H9 (cell line): ENCODE data around the gene CUEDC1. TPM values are rescaled to one million over a fixed set of nuclear protein-coding genes. Genes with fewer than 3 reads are reported as not detected.

Experiments
- DNase-seq: peaks from one replicate; pipeline ENCODE4 v3.0.0-alpha.2; 2017
- H2AFZ ChIP-seq: one replicate; pipeline ENCODE4 v1.6.1; 2013; ENCODE audit warnings: mild to moderate bottlenecking, low read length, control low read depth, moderate library complexity
- H2AK5ac ChIP-seq: 2 replicates; pipeline ENCODE4 v1.6.1; 2013; ENCODE audit warnings: low read length, control low read depth, mixed read lengths; ENCODE audit not compliant: insufficient read length
- H2BK120ac ChIP-seq: one replicate; pipeline ENCODE4 v1.6.1; 2013; ENCODE audit warnings: low read depth, mild to moderate bottlenecking, low read length, control low read depth, inconsistent platforms; ENCODE audit not compliant: poor library complexity, severe bottlenecking
- H2BK12ac ChIP-seq: 2 replicates; pipeline ENCODE4 v1.6.1; 2013; ENCODE audit warnings: low read length, control low read depth, mixed read lengths, low read depth; ENCODE audit not compliant: insufficient read length
- H2BK15ac ChIP-seq: 2 replicates; pipeline ENCODE4 v1.6.1; 2013; ENCODE audit warnings: low read depth, low read length, control low read depth
- H2BK20ac ChIP-seq: one replicate; pipeline ENCODE4 v1.6.1; 2013; ENCODE audit warnings: low read depth, mild to moderate bottlenecking, low read length, control low read depth, inconsistent platforms; ENCODE audit not compliant: poor library complexity, severe bottlenecking
- H2BK5ac ChIP-seq: 2 replicates; pipeline ENCODE4 v1.6.1; 2013; ENCODE audit warnings: low read length, control low read depth, mixed read lengths; ENCODE audit not compliant: insufficient read length
- H3K14ac ChIP-seq: 2 replicates; pipeline ENCODE4 v1.6.1; 2013; ENCODE audit warnings: low read length, control low read depth; ENCODE audit not compliant: insufficient read depth
- H3K18ac ChIP-seq: 2 replicates; pipeline ENCODE4 v1.6.1; 2013; ENCODE audit warnings: low read depth, mild to moderate bottlenecking, mixed read lengths, low read length, control low read depth; ENCODE audit not compliant: insufficient read length
- H3K23ac ChIP-seq: 2 replicates; pipeline ENCODE4 v1.6.1; 2013; ENCODE audit warnings: low read length, control low read depth, mixed read lengths, low read depth; ENCODE audit not compliant: insufficient read length
- H3K23me2 ChIP-seq: 2 replicates; pipeline ENCODE4 v1.6.1; 2013; ENCODE audit warnings: low read depth, mild to moderate bottlenecking, mixed read lengths, low read length, control low read depth; ENCODE audit not compliant: insufficient read length, poor library complexity, severe bottlenecking
- H3K27ac ChIP-seq: 2 replicates; pipeline ENCODE4 v1.5.1; 2013; ENCODE audit warnings: low read length, control low read depth, mixed read lengths, low read depth; ENCODE audit not compliant: insufficient read length
- H3K27me3 ChIP-seq: 2 replicates; pipeline ENCODE4 v1.6.1; 2013; ENCODE audit warnings: low read length, control low read depth, inconsistent platforms; ENCODE audit not compliant: insufficient read depth
- H3K4ac ChIP-seq: 2 replicates; pipeline ENCODE4 v1.6.1; 2013; ENCODE audit warnings: low read depth, mild to moderate bottlenecking, control low read depth, inconsistent platforms, low read length, moderate library complexity
- H3K4me1 ChIP-seq: 2 replicates; pipeline ENCODE4 v1.6.1; 2013; ENCODE audit warnings: low read length, control low read depth, inconsistent platforms; ENCODE audit not compliant: insufficient read depth
- H3K4me2 ChIP-seq: 2 replicates; pipeline ENCODE4 v1.6.1; 2013; ENCODE audit warnings: low read length, control low read depth, mixed read lengths; ENCODE audit not compliant: insufficient read length, insufficient read depth
- H3K56ac ChIP-seq: 2 replicates; pipeline ENCODE4 v1.6.1; 2013; ENCODE audit warnings: low read depth, mild to moderate bottlenecking, mixed read lengths, low read length, control low read depth; ENCODE audit not compliant: insufficient read length
- H3K79me1 ChIP-seq: 2 replicates; pipeline ENCODE4 v1.6.1; 2013; ENCODE audit warnings: low read depth, mild to moderate bottlenecking, moderate library complexity, low read length, control low read depth, inconsistent platforms; ENCODE audit not compliant: insufficient read depth, poor library complexity, severe bottlenecking
- H3K79me2 ChIP-seq: 2 replicates; pipeline ENCODE4 v1.6.1; 2013; ENCODE audit warnings: low read length, control low read depth, inconsistent platforms; ENCODE audit not compliant: insufficient read depth
- H3K9ac ChIP-seq: 2 replicates; pipeline ENCODE4 v1.6.1; 2013; ENCODE audit warnings: low read length, control low read depth, mixed read lengths; ENCODE audit not compliant: insufficient read length; ENCODE audit errors: extremely low read depth
- H3K9me3 ChIP-seq: one replicate; pipeline ENCODE4 v1.6.1; 2013; ENCODE audit warnings: low read depth, low read length, inconsistent platforms; ENCODE audit not compliant: control insufficient read depth
- H3T11ph ChIP-seq: one replicate; pipeline ENCODE4 v1.6.1; 2013; ENCODE audit warnings: mild to moderate bottlenecking, low read length, control low read depth, inconsistent platforms
- H4K20me1 ChIP-seq: one replicate; pipeline ENCODE4 v1.6.1; 2013; ENCODE audit not compliant: control insufficient read depth, insufficient read length, insufficient read depth
- H4K5ac ChIP-seq: 2 replicates; pipeline ENCODE4 v1.6.1; 2013; ENCODE audit warnings: low read depth, mild to moderate bottlenecking, mixed read lengths, low read length, control low read depth; ENCODE audit not compliant: insufficient read length
- H4K8ac ChIP-seq: replicated peaks from 2 replicates; pipeline ENCODE4 v1.6.1; 2013; ENCODE audit warnings: low read length, control low read depth, mixed read lengths, low read depth; ENCODE audit not compliant: insufficient read length
- H4K91ac ChIP-seq: 2 replicates; pipeline ENCODE4 v1.6.1; 2013; ENCODE audit warnings: low read depth, mild to moderate bottlenecking, moderate library complexity, mixed read lengths, low read length, control low read depth; ENCODE audit not compliant: insufficient read length
- H3K27ac Mint-ChIP-seq, 3 experiments: 2 replicates in 2 of 3; 3 replicates in 1 of 3; pipeline ENCODE4 v1.8.0; 2020 to 2021; ENCODE audit warnings: mixed read lengths in 3 of 3, mild to moderate bottlenecking in 1 of 3, moderate library complexity in 1 of 3
- H3K27me3 Mint-ChIP-seq: 2 replicates; pipeline ENCODE4 v1.8.0; 2021; ENCODE audit warnings: low read depth, mild to moderate bottlenecking, moderate library complexity, mixed read lengths
- H3K36me3 Mint-ChIP-seq, 3 experiments: 2 replicates in 2 of 3; 3 replicates in 1 of 3; pipeline ENCODE4 v1.8.0; 2020 to 2021; ENCODE audit warnings: low read depth in 3 of 3, mixed read lengths in 3 of 3; ENCODE audit not compliant: insufficient read depth in 1 of 3
- H3K4me1 Mint-ChIP-seq, 2 experiments: 2 replicates each; pipeline ENCODE4 v1.8.0; 2020; ENCODE audit warnings: mixed read lengths in 2 of 2
- H3K4me3 Mint-ChIP-seq, 2 experiments: 2 replicates in 1 of 2; 3 replicates in 1 of 2; pipeline ENCODE4 v1.8.0; 2020 to 2021; ENCODE audit warnings: mild to moderate bottlenecking in 2 of 2, mixed read lengths in 2 of 2, moderate library complexity in 1 of 2
- H3K9me3 Mint-ChIP-seq, 2 experiments: 2 replicates in 1 of 2; 3 replicates in 1 of 2; pipeline ENCODE4 v1.8.0; 2020; ENCODE audit warnings: mild to moderate bottlenecking in 2 of 2, mixed read lengths in 2 of 2, moderate library complexity in 1 of 2
- CTCF ChIP-seq: fragments of 200-600 bp; sonication (generic); conservative IDR thresholded peaks from 3 replicates; pipeline ENCODE4 v1.8.0; 2021; ENCODE audit warnings: antibody characterized with exemption, mild to moderate bottlenecking
- total RNA-seq: library from RNA; stranded (reverse); gene quantifications from 2 replicates; pipeline ENCODE4 v1.2.1, GENCODE V29; 2021

CUEDC1 gene
- total RNA-seq, 1 experiment from 2014 or later: 7.3 TPM

GRCh38 chr17:57991537-57991936 is 36.3 kb upstream of the CUEDC1 start:
- H3K79me2 ChIP-seq: peaks cover 6% of the 10 kb centered on the region; the same call in 1 of the 2 replicates
- no peak overlapping the region for H2BK120ac ChIP-seq
- H3K9ac ChIP-seq: no peak overlapping the region
- H2AFZ ChIP-seq: no peak overlapping the region
- H2BK5ac ChIP-seq: no peak overlapping the region
- no peak overlapping the region for H3T11ph ChIP-seq
- no peak overlapping the region for H2BK12ac ChIP-seq
- peaks cover 30 to 40% of the 10 kb centered on the region in 2 experiments for H3K4me1 Mint-ChIP-seq
- H4K20me1 ChIP-seq: no peaks in the 10 kb centered on the region
- H3K36me3 Mint-ChIP-seq: peaks cover 0 to 2% (median 0%) of the 10 kb centered on the region in 3 experiments; a peak in 2 of 7 replicates
- no peaks in the 10 kb centered on the region for H3K9me3 ChIP-seq
- H3K79me1 ChIP-seq: no peaks in the 10 kb centered on the region
- H3K4me1 ChIP-seq: peaks cover 3% of the 10 kb centered on the region; the same call in 1 of the 2 replicates
- H4K91ac ChIP-seq: no peak overlapping the region
- no peak overlapping the region for H3K27ac ChIP-seq
- no peak for DNase-seq
- H3K23me2 ChIP-seq: peaks cover 11% of the 10 kb centered on the region
- H3K27me3 ChIP-seq: no peaks in the 10 kb centered on the region
- no peak for TF ChIP-seq CTCF
- no peak overlapping the region for H3K56ac ChIP-seq
- no peak overlapping the region for H3K4me3 Mint-ChIP-seq
- no peaks in the 10 kb centered on the region for H3K9me3 Mint-ChIP-seq
- H3K14ac ChIP-seq: no peak overlapping the region
- H3K23ac ChIP-seq: no peak overlapping the region
- H4K5ac ChIP-seq: no peak overlapping the region
- H3K4ac ChIP-seq: no peak overlapping the region
- no peak overlapping the region for H2BK15ac ChIP-seq
- no peak overlapping the region for H3K18ac ChIP-seq
- H3K4me2 ChIP-seq: no peak overlapping the region
- no peak overlapping the region for H4K8ac ChIP-seq
- no peak overlapping the region for H2BK20ac ChIP-seq
- no peak overlapping the region for H3K27ac Mint-ChIP-seq
- no peaks in the 10 kb centered on the region for H3K27me3 Mint-ChIP-seq
- no peak overlapping the region for H2AK5ac ChIP-seq
